ENCODE data around the gene LYL1. TPM values are rescaled to one million over a fixed set of nuclear protein-coding genes. Genes with fewer than 3 reads are reported as not detected.

Gene LYL1
- polyA plus RNA-seq, 1 donor, result 2.8 TPM

DNA sequence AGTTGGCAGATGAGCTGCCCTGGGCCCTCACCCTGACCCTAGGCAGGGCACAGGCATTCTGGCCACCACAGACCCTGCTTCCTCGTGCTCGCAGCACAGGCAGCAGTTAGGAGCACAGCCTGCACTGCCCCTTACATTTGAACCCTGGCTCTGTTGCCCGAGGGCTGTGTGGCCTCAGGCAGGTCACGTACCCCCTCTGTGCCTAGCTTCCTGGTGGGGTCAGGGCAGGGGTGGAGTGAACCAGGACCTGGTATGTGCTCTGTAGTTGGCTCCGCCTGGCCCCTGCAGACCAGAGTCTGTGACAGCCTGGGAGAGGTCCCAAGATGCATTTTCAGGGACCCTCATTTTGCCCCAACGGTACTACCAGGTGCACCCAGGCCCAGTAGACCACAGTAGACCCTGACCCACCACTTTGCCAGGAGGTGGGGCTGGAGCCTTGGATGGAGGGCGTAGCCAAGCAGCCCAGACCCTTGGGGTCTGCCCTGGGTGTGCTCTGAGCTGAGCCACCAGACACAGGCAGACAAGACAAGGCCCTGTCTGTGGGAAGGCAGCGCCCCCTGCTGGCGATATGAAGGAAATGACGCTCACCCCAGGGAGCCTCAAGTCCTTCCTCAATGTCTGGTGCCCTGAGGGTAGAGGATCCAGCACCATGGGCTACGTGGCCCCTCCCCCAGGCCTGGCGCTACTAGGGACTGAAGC, 9.1 kb downstream of the LYL1 start:
- no peak for DNase-seq

DNA sequence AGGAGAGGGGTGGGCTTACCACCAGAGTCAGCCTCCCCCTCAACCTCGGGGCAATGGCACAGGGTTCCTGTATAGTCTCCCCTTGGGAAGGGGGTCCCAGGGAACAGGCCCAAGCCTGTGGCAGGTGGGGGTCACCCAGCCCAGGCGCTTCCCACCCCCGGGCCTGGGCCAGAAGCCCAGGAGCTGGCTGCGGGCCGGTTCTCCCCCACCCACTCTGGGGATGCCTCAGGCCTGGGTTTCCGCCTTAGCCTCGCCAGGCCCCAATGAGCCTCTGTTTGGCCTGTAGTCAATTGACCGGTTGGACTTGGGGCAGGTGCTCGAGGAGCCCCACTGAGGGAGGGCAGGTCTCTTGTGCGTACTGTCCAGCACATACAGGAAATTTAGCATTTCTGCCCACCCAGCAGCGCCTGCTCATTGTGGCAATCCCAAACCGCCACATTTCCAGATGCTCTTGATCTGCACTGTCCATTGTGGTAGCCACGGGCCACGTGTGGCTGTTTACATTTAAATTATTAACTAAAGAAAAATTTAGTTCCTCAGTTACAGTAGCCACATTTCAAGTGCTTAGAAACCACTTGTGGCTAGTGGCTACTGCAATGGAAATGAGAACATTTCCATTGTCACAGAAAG, 9.9 kb downstream of the LYL1 start:
- no peak for DNase-seq

DNA sequence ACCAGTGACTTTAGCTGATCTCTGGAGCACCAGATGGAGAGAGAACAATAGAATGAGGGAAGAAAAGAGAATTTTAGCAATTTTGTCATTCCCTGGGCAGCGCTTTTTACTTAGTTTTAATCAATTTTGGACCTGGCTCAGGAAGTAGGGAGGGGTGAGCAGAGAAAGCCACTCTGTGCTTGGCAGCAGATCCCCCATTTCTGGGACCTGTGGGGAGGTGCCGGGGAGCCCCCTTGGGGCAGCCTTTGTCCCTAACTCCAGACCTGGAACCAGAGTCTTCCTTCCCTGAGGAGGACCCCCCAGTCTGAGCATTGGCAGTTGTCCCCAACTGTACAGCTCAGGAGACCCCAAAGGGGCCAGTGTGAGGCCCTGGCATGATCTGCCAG, 10.5 kb downstream of the LYL1 start:
- DNase-seq, result no peak

DNA sequence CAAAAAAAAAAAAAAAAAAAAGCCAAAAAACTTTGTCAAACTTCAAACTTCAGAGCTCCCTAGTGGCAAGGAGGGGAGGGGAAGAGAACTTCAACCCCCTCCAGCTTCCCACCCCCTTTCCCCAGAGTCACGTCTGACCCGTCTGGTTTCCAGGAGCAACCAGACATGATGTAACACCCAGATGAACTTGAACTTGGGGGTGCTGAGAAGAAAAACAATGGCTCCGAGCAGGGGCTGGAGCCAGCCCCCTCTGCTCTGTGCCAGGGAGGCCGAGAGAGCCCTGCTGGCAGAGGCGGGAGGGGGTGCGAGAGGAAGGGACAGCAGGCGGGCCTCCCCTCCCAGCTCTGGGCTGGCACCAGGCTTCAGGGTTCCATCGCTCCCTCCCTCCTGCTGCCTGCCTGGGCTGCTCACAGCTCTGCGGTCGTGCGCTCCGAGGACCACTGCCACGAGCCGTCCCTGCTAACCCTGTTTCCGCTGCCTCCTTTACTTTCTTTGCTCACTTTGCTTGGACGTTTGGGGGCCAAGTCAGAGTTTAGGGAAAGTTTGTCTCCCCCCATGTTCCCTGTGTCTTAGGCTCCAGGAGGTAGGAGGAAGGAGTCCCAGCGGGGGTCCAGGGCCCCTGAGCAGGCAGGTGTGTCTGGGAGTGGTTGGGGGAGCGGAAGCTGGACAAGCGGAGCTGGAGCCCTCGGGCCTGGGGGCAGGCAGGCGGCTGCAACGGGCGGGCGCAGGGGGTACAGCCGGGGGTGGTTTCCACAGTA, 11.1 kb downstream of the LYL1 start:
- DNase-seq, result no peak

DNA sequence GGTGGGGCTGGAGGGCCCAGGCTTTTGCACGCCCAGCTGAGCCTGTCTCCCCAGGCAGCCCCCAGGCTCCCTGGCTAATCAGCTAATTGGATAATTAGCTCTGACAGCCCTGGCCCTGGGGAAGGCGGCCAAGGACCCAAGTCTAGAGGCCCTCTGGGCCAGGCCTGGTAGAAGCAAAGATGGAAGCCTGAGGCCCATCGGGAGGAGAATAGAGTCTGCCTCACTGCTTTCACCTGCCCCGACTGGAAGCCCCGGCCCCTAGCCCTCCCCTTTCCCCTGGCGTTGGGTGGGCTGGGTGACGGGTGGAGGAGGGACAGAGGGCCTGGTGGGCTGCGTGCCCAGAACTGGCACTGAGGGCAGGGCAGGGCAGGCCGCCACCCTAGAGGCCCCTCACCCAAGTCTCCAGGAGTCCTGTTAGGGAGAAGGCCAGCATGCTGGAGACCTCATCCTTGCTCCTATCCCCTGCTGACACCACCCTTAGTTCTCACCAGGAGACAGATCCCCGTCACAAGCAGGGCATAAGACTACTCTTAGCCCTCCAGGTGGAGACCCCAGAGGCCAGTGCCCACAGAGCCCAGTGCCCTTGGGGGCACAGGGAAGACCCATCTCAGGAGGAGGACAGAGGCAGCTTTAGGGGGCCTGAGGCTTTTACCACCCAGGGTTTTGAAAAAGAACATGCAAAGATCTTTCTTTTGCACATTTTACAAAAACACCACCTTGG, 12.0 kb downstream of the LYL1 start:
- DNase-seq, result no peak

- DNase-seq, result no peak
Measured at GRCh38 chr19:13089857-13090507, 12.7 kb downstream of the LYL1 start.

GRCh38 chr19:13089139-13089856, 13.4 kb downstream of the LYL1 start:
- no peak for DNase-seq

DNA sequence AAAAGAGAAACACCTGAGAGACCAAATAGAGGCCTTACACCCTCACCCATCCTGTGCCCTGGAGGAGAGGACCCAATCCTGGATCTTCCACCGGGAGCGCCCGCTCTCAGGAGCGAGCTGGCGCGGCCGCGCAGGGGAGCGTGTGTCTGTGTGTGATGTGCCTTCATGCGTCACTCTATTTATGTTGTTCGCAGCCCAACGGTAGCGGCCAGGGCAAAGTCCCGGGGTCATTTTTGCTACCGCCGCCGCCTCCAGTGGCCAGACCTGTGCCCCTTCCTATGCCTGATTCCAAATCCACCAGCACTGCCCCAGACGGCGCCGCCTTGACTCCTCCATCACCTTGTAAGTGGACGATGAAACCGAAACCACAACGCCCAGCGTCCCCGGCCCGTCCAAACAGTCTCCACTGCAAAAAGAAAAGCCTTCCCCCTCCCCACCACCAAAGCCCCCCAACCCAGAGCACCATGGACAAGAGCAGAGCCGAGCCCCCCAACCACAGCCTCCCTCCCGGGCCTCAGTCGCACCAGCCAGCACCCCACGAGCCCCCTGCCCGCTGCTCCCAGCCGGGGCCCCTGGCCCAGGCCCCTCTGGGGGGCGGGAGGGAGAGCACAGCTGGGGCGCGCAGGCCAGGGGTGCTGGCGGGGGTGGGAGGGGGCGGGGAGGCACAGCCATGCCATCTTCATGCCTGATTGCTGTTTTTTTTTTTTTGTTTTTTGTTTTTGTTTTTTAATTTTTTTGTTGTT, 14.7 kb downstream of the LYL1 start:
- DNase-seq, result no peak

GRCh38 chr19:13087295-13087694, 15.4 kb downstream of the LYL1 start:
- no peak for DNase-seq

GRCh38 chr19:13086341-13086740, 16.3 kb downstream of the LYL1 start:
- no peak for DNase-seq

GRCh38 chr19:13085666-13086065, 17.0 kb downstream of the LYL1 start:
- DNase-seq, result no peak

- no peak for DNase-seq
Measured at GRCh38 chr19:13083627-13084026, 19.0 kb downstream of the LYL1 start.

DNA sequence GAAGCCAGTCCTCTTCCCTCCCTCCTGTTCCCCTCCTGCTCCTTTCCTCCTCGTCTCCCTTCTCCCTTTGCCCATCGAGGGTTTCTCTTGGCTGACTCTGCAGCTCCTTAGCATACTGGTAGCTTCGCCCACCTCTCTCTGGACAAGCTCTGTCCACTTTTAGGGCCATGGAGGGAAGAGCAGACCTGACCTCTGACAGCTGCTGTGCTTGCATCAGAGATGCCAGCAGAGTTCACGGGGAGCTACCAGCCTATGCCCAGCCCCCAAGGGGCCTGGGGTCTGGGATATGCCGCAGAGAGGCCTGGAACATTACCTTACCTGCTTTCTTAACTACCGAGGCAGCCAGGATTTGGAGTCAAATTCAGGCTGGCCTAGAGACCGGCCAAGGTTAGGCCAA, 19.7 kb downstream of the LYL1 start:
- no peak for DNase-seq

- DNase-seq, result no peak
Measured at GRCh38 chr19:13082192-13083007, 20.3 kb downstream of the LYL1 start.

GRCh38 chr19:13079542-13079986, 23.1 kb downstream of the LYL1 start:
- DNase-seq, result no peak

DNA sequence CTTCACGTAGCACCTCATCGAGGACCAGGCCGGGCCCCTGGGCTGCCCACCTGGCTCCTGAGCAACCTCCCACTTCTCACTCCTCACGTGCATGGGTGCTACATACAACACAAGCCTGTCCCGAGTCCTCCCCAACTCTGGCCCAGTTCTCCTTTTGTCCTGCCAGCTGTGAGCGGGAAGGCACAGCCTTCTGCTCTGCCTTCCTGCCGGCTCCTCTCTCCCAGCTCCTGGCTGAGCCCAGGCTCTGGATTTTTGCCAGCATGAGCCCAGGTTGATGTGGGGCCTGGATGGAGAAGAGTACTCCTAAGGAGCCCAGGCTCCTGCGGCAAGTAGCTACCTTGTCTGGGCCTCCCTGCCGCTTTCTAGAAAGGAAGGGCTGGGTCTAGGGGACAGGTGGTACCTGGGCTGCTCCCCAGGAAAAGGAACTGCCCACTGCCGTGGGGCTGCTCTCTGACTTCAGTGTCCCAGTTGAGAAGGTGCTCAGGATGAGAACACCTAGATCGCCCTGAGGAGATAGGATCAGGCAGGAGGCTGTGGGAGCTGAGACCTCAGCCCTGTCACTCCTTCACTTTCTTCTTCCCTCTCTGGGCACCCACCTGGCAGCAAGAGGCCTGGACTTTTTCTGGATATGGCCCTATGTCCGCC, 23.6 kb downstream of the LYL1 start:
- DNase-seq, result no peak

DNA sequence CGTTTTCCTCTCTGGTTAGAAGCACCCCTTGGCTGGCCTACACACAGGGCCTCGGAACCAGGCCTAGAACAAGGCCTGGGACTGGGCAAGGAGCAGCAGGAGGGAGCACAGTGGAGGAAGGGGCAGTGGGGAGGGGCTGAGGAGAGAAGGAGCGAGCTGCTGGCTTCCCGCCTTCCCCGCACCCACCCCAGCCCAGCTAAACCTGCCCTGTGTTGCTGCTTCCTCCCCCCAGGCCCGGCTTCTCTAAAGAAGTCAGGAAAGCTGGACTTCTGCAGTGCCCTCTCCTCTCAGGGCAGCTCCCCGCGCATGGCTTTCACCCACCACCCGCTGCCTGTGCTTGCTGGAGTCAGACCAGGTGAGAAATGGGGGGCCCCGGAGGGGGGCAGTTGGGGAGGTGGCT, 24.3 kb downstream of the LYL1 start:
- no peak for DNase-seq

DNA sequence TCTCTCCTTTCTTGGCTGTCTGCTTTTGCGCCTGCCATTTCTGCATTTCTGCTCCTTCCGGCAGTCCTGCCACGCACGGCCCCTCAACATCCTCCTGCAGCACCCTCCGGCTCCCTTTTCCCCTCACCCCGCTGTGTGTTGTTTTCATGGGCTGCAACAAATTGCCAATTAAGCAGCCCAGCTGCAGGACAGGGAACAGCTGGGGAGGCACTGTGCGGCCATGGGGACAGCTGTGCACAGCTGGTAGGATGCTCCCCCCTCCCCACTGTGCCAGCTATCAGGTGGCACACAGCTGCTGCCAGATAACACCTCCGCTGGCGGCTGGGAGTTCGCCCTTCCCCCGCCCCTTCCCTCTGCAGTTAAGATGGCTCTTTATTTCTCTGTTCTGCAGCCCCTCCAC, 25.4 kb downstream of the LYL1 start:
- DNase-seq, result no peak

GRCh38 chr19:13076787-13077186, 25.9 kb downstream of the LYL1 start:
- no peak for DNase-seq
